ENCODE results near the gene KIF3A.

The KIF3A gene

DNA sequence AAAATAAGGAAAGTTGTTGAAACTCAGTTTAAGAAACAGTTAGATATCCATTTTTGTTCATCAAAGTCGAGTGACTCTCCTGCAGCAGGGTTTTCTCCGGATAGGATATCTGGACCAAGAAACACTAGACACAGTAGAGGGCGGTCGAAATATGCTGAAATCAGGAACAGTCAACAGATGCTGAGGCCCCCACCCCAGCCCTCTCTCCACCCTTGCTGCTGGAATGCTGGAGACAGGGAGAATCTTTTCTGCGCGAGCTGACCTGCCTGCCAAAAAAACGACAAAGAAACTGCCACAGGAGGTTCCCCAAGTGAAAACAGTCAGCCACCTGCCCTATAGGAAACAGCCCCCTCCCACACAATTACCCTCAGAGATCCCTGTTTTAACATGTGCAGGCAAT is 83.6 kb downstream of the KIF3A start:
- no peaks in the 10 kb centered on the region for H3K9me3 ChIP-seq (ENCODE audit: control insufficient read depth in 1 of 2, low read length in 2 of 2)
- peaks cover 0 to 9% of the 10 kb centered on the region in 2 donors for H3K4me1 ChIP-seq (ENCODE audit: control insufficient read depth in 1 of 2, insufficient read depth in 2 of 2, low read length in 2 of 2)
- no peak overlapping the region for H3K27ac ChIP-seq (ENCODE audit: low read depth, low read length)
- H3K27me3 ChIP-seq (ENCODE audit: control insufficient read depth in 1 of 2, insufficient read depth in 2 of 2, low read length in 2 of 2): peaks cover 7 to 8% of the 10 kb centered on the region in 2 donors
- no peak overlapping the region for H3K4me3 ChIP-seq (ENCODE audit: low read depth in 1 of 2, low read length in 2 of 2)
- H3K36me3 ChIP-seq (ENCODE audit: control insufficient read depth in 1 of 2, insufficient read depth in 2 of 2, low read length in 2 of 2): no peaks in the 10 kb centered on the region
- H3K9ac ChIP-seq (ENCODE audit: low read depth in 1 of 2, low read length in 2 of 2): no peak overlapping the region

DNA sequence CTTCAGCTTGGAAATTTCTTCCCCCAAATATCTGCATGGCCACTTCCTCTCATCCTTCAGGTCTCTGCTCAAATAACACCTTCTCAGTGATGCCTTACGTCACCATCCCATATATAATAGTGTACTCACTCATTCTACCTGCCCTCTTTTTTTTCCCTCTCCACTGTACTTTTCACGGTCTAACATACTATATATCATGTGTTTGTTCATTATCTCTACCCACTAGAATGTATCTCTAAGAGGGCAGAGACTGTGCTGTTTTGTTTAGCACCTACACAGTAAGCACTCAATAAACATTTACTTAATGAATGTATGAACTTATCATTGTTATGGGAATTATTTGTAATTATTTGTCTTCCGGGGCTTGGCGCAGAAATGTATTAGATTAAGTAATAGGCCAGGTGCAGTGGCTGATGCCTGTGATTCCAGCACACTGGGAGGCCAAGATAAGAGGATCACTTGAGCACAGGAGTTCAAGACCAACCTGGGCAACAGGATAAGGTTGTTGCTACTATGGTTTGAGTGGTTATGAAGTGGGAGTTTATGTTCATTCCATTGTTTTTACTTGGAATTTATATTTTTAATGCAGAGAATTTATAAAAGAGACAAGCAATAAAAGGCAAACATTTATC is 85.4 kb downstream of the KIF3A start:
- Histone ChIP-seq H3K36me3 (ENCODE audit: control insufficient read depth in 1 of 2, insufficient read depth in 2 of 2, low read length in 2 of 2) (no peaks in the 10 kb centered on the region), H3K27me3 (ENCODE audit: control insufficient read depth in 1 of 2, insufficient read depth in 2 of 2, low read length in 2 of 2) (peaks cover 7 to 8% of the 10 kb centered on the region in 2 donors), H3K4me1 (ENCODE audit: control insufficient read depth in 1 of 2, insufficient read depth in 2 of 2, low read length in 2 of 2) (peaks cover 0 to 9% of the 10 kb centered on the region in 2 donors), H3K27ac (ENCODE audit: low read depth, low read length) (no peak overlapping the region), H3K9me3 (ENCODE audit: control insufficient read depth in 1 of 2, low read length in 2 of 2) (peaks cover 0 to 8% of the 10 kb centered on the region in 2 donors), H3K4me3 (ENCODE audit: low read depth in 1 of 2, low read length in 2 of 2) (no peak overlapping the region), H3K9ac (ENCODE audit: low read depth in 1 of 2, low read length in 2 of 2) (no peak overlapping the region)

DNA sequence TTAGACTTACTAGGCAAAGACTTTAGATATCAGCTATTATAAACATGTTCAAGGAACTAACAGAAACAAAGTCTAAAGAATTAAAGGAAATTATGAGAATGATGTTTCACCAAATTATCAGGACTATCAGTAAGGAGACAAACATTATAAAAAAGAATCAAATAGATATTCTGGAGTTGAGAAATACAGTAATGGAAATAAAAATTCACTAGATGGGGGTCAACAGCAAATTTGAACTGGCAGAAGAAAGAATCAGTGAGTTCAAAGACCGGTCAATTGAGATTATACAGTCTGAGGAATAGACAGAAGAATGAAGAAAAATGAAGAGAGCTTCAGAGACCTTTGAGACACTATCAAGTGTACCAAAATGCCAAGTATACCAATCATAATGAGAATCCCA is 89.0 kb downstream of the KIF3A start:
- H3K4me3 ChIP-seq (ENCODE audit: low read depth in 1 of 2, low read length in 2 of 2): no peak overlapping the region
- H3K4me1 ChIP-seq (ENCODE audit: control insufficient read depth in 1 of 2, insufficient read depth in 2 of 2, low read length in 2 of 2): no peaks in the 10 kb centered on the region
- peaks cover 0 to 8% of the 10 kb centered on the region in 2 donors for H3K9me3 ChIP-seq (ENCODE audit: control insufficient read depth in 1 of 2, low read length in 2 of 2)
- H3K9ac ChIP-seq (ENCODE audit: low read depth in 1 of 2, low read length in 2 of 2): no peak overlapping the region
- peaks cover 1% of the 10 kb centered on the region in 2 donors for H3K36me3 ChIP-seq (ENCODE audit: control insufficient read depth in 1 of 2, insufficient read depth in 2 of 2, low read length in 2 of 2)
- no peak overlapping the region for H3K27ac ChIP-seq (ENCODE audit: low read depth, low read length)
- no peaks in the 10 kb centered on the region for H3K27me3 ChIP-seq (ENCODE audit: control insufficient read depth in 1 of 2, insufficient read depth in 2 of 2, low read length in 2 of 2)

DNA sequence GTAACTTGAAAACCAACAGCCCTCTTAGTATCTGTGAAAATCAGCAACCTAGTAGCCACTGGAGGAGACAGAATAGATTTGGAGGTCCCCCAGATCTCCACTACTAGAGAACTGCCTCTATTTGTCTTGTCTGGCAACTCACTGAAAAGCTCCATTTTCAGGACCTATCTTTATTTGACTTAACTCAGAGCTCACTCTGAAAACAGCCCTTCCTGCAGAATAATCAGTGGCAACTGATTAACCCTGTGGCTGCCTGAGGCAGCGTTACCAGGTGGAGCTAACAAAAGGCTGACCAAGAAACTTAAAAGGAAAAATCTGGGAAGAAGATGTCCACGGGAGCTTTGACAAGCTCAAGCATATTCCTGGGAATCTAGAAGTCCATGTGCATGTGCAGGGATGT is 89.9 kb downstream of the KIF3A start:
- Histone ChIP-seq H3K27me3 (ENCODE audit: control insufficient read depth in 1 of 2, insufficient read depth in 2 of 2, low read length in 2 of 2) (no peaks in the 10 kb centered on the region), H3K9me3 (ENCODE audit: control insufficient read depth in 1 of 2, low read length in 2 of 2) (peaks cover 0 to 8% of the 10 kb centered on the region in 2 donors), H3K9ac (ENCODE audit: low read depth in 1 of 2, low read length in 2 of 2) (no peak overlapping the region), H3K27ac (ENCODE audit: low read depth, low read length) (no peak overlapping the region), H3K36me3 (ENCODE audit: control insufficient read depth in 1 of 2, insufficient read depth in 2 of 2, low read length in 2 of 2) (peaks cover 8 to 10% of the 10 kb centered on the region in 2 donors), H3K4me1 (ENCODE audit: control insufficient read depth in 1 of 2, insufficient read depth in 2 of 2, low read length in 2 of 2) (no peaks in the 10 kb centered on the region), H3K4me3 (ENCODE audit: low read depth in 1 of 2, low read length in 2 of 2) (no peak overlapping the region)

DNA sequence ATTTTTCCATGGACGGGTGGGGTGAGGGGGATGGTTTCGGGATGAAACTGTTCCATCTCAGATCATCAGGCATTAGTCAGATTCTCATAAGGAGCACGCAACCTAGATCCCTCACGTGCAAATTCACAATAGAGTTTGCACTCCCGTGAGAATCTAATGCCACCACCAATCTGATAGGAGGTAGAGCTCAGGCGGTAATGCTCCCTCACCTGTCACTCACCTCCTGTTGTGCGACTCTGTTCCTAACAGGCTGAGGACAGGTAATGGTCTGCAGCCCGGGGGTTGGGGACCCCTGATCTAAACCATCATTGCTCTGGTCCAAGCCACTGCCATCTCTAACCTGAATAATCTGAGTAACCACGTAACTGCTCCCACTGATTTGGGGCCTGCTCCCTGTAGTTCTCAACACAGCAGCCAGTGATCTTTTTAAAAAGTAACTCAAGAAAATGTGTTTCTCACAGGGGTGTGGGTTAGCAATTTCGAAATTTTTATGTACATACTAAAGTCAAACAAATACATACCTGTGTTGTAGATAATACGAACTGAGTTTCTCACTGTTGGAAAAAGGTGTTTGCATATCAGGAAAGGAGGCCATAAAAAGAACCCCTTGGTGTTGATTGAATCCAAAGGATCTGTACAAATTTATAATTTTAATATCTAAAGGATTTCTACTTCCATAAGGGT is 90.6 kb downstream of the KIF3A start:
- peaks cover 12 to 18% of the 10 kb centered on the region in 2 donors for H3K36me3 ChIP-seq (ENCODE audit: control insufficient read depth in 1 of 2, insufficient read depth in 2 of 2, low read length in 2 of 2)
- no peak overlapping the region for H3K9ac ChIP-seq (ENCODE audit: low read depth in 1 of 2, low read length in 2 of 2)
- H3K27me3 ChIP-seq (ENCODE audit: control insufficient read depth in 1 of 2, insufficient read depth in 2 of 2, low read length in 2 of 2): no peaks in the 10 kb centered on the region
- peaks cover 0 to 8% of the 10 kb centered on the region in 2 donors for H3K9me3 ChIP-seq (ENCODE audit: control insufficient read depth in 1 of 2, low read length in 2 of 2)
- H3K4me3 ChIP-seq (ENCODE audit: low read depth in 1 of 2, low read length in 2 of 2): no peak overlapping the region
- H3K27ac ChIP-seq (ENCODE audit: low read depth, low read length): no peak overlapping the region
- no peaks in the 10 kb centered on the region for H3K4me1 ChIP-seq (ENCODE audit: control insufficient read depth in 1 of 2, insufficient read depth in 2 of 2, low read length in 2 of 2)

DNA sequence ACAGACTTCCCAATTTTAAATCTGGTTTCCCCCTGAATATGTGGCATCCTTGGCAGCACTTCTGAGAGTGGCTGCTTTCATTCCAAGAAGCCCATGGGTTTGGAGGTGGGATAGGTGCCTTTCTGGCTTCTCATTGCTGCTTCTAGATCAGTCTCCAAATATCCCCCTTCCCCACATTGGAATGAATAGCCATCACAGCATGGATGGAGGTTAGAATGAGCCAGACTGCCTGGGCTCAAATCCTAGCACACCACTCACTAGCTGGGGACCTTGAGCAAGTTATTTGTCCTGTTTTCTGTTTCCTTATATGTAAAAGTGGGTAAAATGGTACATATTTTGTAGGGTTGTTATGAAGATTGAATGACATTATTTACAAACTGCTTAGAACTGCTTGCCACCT is 93.2 kb downstream of the KIF3A start:
- Histone ChIP-seq H3K4me3 (ENCODE audit: low read depth in 1 of 2, low read length in 2 of 2) (no peak overlapping the region), H3K9me3 (ENCODE audit: control insufficient read depth in 1 of 2, low read length in 2 of 2) (peaks cover 0 to 8% of the 10 kb centered on the region in 2 donors), H3K9ac (ENCODE audit: low read depth in 1 of 2, low read length in 2 of 2) (no peak overlapping the region), H3K27me3 (ENCODE audit: control insufficient read depth in 1 of 2, insufficient read depth in 2 of 2, low read length in 2 of 2) (no peaks in the 10 kb centered on the region), H3K27ac (ENCODE audit: low read depth, low read length) (no peak overlapping the region), H3K36me3 (ENCODE audit: control insufficient read depth in 1 of 2, insufficient read depth in 2 of 2, low read length in 2 of 2) (peaks cover 23 to 39% of the 10 kb centered on the region in 2 donors), H3K4me1 (ENCODE audit: control insufficient read depth in 1 of 2, insufficient read depth in 2 of 2, low read length in 2 of 2) (no peaks in the 10 kb centered on the region)
